ENCODE measurements around the gene APOA4. TPM values are rescaled to one million over a fixed set of nuclear protein-coding genes. Genes with fewer than 3 reads are reported as not detected.

Gene APOA4
- total and polyA plus RNA-seq, 2 of the 13 experiments (the other 11 are each of a cell fraction or from before 2014, with no cell fraction given) = 3.8 to 7.2 TPM

GRCh38 chr11:116840746-116841296 is 17.7 kb upstream of the APOA4 start (continued):
- TF ChIP-seq ETV5 (CRISPR knock-in tag; IDR thresholded peaks at IDR 0.05; ENCODE audit: borderline replicate concordance) = no peak
- TF ChIP-seq KMT2A (CRISPR knock-in tag; IDR thresholded peaks at IDR 0.05) = 0 out of 2 replicates have a peak, but pooled peaks have one; percentile 23
- TF ChIP-seq ZNF281 (CRISPR knock-in tag; IDR thresholded peaks at IDR 0.05; ENCODE audit: borderline replicate concordance) = 0 out of 2 replicates have a peak, but pooled peaks have one; percentile 27
- TF ChIP-seq ATRX (CRISPR knock-in tag; IDR thresholded peaks at IDR 0.05; ENCODE audit: borderline replicate concordance) = no peak
- TF ChIP-seq PITX1 (CRISPR knock-in tag; IDR thresholded peaks at IDR 0.05) = peak; percentile 76
- no peak for TF ChIP-seq ZNF597 (CRISPR knock-in tag; IDR thresholded peaks at IDR 0.05)
- peak; percentile 38 for TF ChIP-seq SRSF1 (optimal IDR thresholded peaks at IDR 0.05; ENCODE audit: low read depth, low read length)
- no peak for TF ChIP-seq ZNF546 (CRISPR knock-in tag; conservative IDR thresholded peaks at IDR 0.05)
- no peak for TF ChIP-seq ZNF563 (CRISPR knock-in tag; IDR thresholded peaks at IDR 0.05)
- TF ChIP-seq BCL6 (CRISPR knock-in tag; IDR thresholded peaks at IDR 0.05) = peak; percentile 45
- no peak for TF ChIP-seq ZSCAN30 (CRISPR knock-in tag; IDR thresholded peaks at IDR 0.05)
- TF ChIP-seq TRAFD1 (CRISPR knock-in tag; IDR thresholded peaks at IDR 0.05; ENCODE audit: borderline replicate concordance) = no peak
- no peak for TF ChIP-seq NFIC (IDR thresholded peaks at IDR 0.05; ENCODE audit: low read length)
- TF ChIP-seq NBN (conservative IDR thresholded peaks at IDR 0.05) = no peak
- no peak for TF ChIP-seq CEBPZ (IDR thresholded peaks at IDR 0.05; ENCODE audit: low read length)
- peak; percentile 87 for TF ChIP-seq HNF4G (IDR thresholded peaks at IDR 0.05; ENCODE audit: borderline replicate concordance, low read depth, low read length)
- TF ChIP-seq HNF4G (CRISPR knock-in tag; IDR thresholded peaks at IDR 0.05; ENCODE audit: borderline replicate concordance, low read depth) = 0 out of 2 replicates have a peak, but pooled peaks have one; percentile 18
- 0 out of 2 replicates have a peak, but pooled peaks have one; percentile 63 for TF ChIP-seq SNAI1 (CRISPR knock-in tag; IDR thresholded peaks at IDR 0.05; ENCODE audit: borderline replicate concordance)
- TF ChIP-seq SMC3 (IDR thresholded peaks at IDR 0.05; ENCODE audit: low read length) = no peak
- peak; percentile 70; the same call in 1 of the 2 replicates for TF ChIP-seq NCOR1 (IDR thresholded peaks at IDR 0.05; ENCODE audit: borderline replicate concordance, low read length)
- TF ChIP-seq ERF (CRISPR knock-in tag; IDR thresholded peaks at IDR 0.05) = 0 out of 2 replicates have a peak, but pooled peaks have one; percentile 47

Data from HepG2 (cell line).